NCI-H524 (cell line): ENCODE results near the gene PDCL2.

Experiments
- DNase-seq, 2 experiments: peaks; one replicate each; lab custom pipeline; 2025; lab: John Stamatoyannopoulos, UW

The PDCL2 gene

DNA sequence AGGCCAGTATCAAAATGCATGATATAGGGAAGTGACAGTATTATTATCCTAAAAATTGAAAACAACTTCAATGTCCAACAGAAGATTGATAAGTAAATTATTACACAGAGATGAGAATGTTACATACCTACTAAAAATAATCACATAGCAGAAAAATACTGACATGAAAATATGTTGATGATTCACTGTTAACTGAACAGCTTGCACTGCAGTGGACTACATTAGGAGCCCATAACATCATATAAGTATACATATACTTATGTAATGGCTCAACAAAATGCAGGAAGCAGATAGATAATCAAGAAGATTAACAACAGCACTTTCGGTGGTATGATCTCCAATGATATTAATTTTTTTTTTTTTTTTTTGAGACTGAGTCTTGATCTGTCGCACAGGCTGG is 52.4 kb downstream of the PDCL2 start:
- DNase-seq, result no peak

DNA sequence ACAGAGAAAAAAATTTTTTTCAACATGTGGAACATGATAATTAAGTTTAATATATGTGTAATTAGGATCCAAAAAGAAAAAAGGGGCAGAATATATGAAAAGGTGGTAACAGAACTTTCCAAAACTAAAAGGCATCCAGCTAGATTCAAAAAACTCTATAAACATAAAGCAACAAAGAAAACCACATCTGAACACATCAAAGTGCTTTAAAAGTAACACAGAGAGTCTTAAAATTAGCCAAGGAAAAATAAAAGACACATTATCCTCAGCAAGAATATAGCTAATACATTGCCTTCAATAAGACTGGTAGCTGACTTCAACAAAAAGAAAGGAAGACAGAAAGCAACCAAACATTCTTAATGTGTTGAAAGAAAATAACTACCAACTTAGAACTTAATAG is 53.5 kb downstream of the PDCL2 start:
- no peak for DNase-seq

DNA sequence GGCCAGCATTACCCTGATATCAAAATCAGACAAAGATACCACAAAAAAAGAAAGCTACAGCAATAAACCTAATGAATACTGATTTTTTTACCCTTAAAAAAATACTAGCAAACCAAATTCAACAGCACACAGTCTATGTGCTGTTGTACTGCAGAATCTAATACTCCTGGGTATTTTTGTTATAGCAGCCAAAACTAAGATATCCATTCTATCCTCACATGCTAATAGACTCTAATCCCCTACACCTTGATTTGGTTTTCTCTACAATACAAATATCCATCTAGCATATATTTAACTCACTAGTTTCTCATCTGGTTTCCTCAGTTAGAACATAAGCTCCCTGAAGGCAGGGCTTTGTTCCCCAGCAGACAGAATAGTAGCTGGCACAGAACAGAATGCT is 57.7 kb downstream of the PDCL2 start:
- no peak for DNase-seq

DNA sequence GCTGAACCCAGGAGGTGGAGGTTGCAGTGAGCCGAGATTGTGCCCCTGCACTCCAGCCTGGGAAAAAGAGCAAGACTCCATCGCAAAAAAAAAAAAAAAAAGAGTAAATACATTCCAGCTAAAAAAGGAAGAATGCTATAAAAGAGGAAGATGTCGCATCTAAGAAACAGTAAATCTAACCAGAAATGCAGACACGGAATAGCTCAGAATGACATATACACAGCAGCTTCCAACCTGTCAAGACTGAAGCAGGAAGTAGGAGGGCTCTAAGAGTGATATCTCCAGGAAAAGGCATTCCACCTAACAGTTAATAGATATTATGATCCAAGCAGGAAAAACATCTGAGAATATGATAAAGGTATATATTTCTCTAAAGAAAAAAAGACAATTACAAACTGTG is 61.4 kb downstream of the PDCL2 start:
- DNase-seq, result no peak

DNA sequence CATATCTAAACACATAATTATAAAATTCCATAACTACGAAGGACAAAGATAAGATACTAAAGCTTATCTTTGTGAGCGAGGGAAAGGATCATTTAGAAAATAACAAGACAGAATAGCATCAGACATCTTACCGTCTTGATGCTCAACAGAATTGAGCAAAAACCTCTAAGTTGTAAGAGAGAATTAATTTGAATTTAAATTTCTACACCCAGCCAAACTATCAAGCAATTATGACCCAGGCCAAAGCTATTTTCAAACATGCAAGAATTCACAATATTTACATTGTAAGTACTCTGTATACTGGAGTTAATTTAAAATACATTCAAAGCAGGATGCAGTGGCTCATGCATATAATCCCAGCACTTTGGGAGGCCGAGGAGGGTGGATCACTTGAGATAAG is 61.9 kb downstream of the PDCL2 start:
- no peak for DNase-seq

DNA sequence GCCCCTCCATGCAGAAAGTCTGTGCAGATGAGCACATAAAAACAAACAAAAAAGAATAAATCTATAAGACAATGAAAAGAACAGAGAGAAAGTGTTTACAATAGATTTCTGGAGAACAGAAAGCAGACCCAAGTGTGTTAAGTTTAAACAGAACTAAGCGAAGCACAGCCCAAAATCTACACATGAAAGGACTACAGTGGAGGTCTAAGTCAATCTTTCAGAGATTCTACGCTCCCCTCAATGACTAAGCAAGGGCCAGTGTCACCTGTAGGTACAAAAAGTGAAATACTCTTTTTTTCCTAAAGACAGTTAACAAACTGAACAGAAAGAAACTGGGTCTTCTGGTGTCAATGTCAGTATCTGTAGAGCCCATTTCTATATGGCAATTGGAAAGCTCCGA is 63.6 kb downstream of the PDCL2 start:
- DNase-seq, result no peak

DNA sequence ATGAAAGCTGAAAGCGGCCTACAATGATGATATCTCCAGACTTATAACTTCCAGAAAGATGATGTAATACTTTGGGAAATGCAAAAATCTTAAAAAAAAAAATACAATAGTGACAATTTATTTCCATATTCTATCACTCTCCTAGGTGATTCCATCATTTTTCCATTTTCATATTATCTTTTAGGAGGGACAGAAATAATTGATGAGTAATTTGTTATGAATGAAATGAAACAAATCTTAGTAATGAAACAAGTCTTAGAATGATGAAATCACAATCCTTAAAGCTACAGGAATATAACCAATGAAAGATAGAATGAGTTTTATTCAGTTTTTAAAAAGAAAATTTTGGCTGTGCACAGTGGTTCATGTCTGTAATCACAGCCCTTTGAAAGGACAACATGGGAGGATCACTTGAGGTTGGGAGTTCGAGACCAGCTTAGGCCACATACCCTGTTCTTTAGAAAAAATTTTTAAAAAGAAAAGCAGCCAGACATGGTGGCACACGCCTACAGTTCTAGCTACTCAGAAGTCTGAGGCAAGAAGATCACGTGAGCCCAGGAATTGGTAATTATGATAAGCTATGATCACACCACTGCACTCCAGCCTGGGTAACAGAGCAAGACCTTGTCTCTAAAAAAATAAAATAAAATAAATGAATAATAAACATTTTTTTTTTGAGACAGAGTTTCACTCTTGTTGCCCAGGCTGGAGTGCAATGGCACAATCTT is 67.0 kb downstream of the PDCL2 start:
- DNase-seq, result no peak

DNA sequence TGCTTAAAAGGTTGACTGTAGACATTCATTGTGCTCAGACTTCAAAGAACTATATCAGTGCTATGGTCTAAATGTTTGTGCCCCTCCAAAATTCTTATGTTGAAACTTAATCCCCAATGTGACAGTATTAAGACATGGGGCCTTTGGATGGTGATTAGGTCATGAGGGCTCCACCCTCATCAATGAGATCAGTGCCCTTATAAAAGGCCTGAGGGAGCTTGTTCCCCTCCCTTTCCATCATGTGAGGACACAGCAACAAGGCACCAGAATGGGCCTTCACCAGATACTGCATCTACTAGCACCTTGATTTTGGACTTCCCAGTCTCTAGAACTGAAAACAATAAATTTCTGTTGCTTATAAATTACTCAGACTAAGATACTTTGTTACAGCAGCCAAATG is 73.6 kb downstream of the PDCL2 start:
- no peak for DNase-seq

DNA sequence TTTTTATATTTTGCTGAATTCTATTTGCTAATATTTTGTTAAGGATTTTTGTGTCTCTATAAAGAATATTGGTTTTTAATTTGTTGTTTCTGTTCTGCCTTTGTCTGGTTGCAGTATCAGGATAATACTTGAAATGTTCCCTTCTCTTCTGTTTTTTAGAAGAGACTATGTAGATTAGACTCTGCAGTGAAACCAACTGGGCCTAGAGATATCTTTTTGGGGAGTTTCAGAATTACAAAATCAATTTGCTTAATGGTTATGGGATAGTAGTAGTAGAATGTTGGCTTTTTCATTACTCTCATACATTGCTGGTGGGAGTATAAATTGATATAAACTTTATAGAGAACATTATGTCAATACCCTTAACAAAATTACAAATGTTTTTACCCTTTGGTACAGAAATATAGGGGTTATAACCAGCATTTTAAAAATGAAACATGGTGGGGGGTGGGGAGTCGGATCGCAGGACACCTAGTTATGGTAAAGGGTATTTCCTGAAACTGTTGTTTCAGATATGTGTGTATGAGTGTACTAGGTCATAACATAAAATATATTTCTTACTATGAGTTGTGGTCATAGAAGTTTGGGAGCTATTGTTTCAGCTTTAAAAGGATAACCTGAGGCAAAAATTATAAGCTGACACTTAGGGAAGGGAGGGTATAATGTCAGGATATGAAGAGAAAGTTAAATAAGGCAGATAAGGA is 74.4 kb downstream of the PDCL2 start:
- no peak for DNase-seq

DNA sequence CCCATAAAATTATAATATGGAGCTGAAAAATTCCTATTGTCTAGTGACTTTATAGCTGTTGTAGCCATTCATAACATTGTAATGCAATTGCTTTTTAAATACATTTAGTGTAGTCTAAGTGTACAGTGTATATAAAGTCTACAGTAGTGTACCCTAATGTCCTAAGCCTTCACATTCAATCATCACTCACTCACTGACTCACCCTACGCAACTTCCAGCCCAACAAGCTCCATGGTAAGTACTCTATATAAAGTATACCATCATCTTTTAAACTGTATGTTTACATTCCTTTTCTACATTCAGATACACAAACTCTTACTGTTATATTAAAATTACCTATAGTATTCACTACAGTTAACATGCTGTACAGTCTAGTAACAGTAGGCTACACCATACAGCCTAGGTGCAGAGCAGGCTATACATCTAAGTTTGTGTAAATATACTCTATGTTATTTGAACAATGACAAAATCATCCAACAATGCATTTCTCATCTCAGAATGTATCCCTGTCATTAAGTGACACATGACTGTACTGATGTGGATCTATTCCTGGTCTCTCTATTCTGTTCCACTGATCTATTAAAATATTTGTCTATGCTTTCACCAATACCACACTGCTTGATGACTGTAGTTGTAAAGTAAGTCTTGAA is 79.0 kb downstream of the PDCL2 start:
- DNase-seq, result no peak

DNA sequence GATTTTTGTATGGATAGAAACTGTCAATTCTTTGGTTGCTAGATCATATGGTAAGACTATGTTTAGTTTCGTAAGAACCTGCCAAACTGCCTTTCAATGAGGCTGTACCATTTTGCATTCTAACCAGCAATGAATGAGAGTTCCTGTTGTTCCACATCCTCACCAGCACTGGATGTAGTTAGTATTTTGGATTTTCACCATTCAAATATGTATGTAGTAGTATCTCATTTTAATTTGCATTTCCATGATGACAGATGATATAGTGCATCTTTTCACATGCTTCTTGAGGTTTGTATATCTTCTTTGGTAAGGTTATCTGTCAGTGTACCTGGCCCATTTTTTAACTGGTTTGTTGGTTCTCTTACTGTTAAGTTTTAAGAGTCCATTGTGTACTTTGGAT is 80.0 kb downstream of the PDCL2 start:
- no peak for DNase-seq

DNA sequence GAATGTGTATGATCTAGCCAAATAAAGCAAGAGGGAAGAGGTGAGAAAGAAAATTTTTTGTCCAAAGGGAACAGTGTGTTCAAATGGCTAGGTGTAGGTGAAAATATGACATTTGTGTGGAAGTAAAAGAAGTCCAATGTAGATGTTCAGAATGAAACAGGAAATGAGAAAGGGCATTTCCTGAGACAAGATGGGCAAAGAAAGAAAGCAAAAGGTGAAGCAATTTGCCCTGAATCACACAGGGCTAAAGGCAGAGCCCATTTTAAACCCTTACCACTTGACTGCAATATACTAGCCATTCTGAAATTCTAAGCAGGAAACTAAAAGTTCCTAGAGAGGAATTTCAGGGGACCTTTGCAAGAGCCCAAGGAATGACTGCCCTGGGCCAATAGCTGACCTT is 81.4 kb downstream of the PDCL2 start:
- DNase-seq, result no peak

DNA sequence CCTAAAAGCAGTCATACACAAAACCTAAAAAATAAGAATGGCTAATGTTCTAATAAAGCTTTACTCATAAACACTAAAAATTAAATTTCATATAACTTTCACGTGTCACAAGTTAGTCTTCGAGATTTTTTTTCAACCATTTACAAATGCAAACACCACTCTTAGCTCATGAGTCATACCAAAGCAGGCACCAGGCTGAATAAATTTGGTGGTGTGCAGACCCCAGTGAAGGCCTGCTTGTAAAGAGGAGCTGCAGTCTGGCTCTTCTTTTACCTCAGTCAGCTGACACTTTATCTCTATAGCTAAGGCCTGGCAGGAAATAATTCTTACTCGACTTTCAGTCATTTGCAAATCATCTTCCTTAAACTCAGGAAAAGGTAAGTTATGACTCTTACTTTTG is 82.8 kb downstream of the PDCL2 start:
- no peak for DNase-seq

DNA sequence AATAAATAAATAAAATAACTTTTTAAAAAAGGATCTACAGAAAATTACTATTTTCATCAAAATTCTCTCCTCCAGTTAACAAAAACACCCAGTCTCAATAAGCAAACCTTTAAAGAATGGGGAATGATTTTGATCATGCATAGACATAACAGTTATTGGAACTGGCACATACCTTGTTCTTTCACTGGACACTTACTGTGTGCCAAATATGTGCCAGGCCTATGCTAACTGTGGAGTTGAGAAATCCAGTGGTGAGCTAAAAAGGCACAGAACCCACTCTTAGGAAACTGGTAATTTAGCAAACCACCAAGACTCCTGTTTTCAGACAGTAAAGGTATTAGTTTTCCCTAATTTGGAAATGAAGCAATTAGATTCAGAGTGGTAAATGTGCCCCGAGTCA is 84.4 kb downstream of the PDCL2 start:
- DNase-seq, result no peak
